RPMI7951 (cell line): ENCODE data around the gene MSX1. TPM values are rescaled to one million over a fixed set of nuclear protein-coding genes. Genes with fewer than 3 reads are reported as not detected.
A peak's percentile ranks its signal among the peaks of the same experiment; 100 is the strongest.
"Not testable (repeated sequence)": the region's sequence is repeated elsewhere in the genome, so short reads cannot be mapped to it uniquely, and the experiment has no call there.

ENCODE experiments used
- DNase-seq: peaks from one replicate; pipeline ENCODE4 v3.0.0-alpha.2; 2012; ENCODE audit warnings: low read depth
- total RNA-seq: library from RNA; depleted of rRNA; stranded (reverse); fragments of >200 nt; shearing (Covaris generic); gene quantifications from 2 replicates; pipeline ENCODE4 v1.2.3, GENCODE V29; 2014; rRNA removed

Gene MSX1
- 6.4 and 7.6 TPM in 2 replicates for total RNA-seq

- DNase-seq, result peak; percentile 83
These were observed at the start of gene MSX1 for GRCh38 chr4:4859325-4859798. MSX1 (plus strand) TSS chr4:4859665; CDS start chr4:4859900, 235 bp downstream.

- no peak for DNase-seq
These were observed 49.2 kb upstream of the MSX1 start for GRCh38 chr4:4810092-4810774.

GRCh38 chr4:4810778-4811177, 48.7 kb upstream of the MSX1 start:
- DNase-seq, result no peak

- DNase-seq, result no peak
These were observed 47.2 kb upstream of the MSX1 start for GRCh38 chr4:4812145-4812794.

GRCh38 chr4:4818415-4819212, 40.9 kb upstream of the MSX1 start:
- DNase-seq, result no peak

GRCh38 chr4:4819213-4819606, 40.3 kb upstream of the MSX1 start:
- no peak for DNase-seq

- no peak for DNase-seq
These were observed 39.2 kb upstream of the MSX1 start for GRCh38 chr4:4820261-4820660.

- DNase-seq, result no peak
These were observed 38.7 kb upstream of the MSX1 start for GRCh38 chr4:4820739-4821138.

GRCh38 chr4:4821577-4821976, 37.9 kb upstream of the MSX1 start:
- DNase-seq, result no peak

GRCh38 chr4:4822286-4822685, 37.2 kb upstream of the MSX1 start:
- not testable (repeated sequence) for DNase-seq

GRCh38 chr4:4823621-4824162, 35.8 kb upstream of the MSX1 start:
- DNase-seq, result no peak

- no peak for DNase-seq
These were observed 35.2 kb upstream of the MSX1 start for GRCh38 chr4:4824232-4824631.

- no peak for DNase-seq
These were observed 34.0 kb upstream of the MSX1 start for GRCh38 chr4:4825431-4825830.

- no peak for DNase-seq
These were observed 29.6 kb upstream of the MSX1 start for GRCh38 chr4:4829837-4830236.

GRCh38 chr4:4831266-4831665, 28.2 kb upstream of the MSX1 start:
- no peak for DNase-seq

- DNase-seq, result no peak
These were observed 27.6 kb upstream of the MSX1 start for GRCh38 chr4:4831825-4832224.

- no peak for DNase-seq
These were observed 23.4 kb upstream of the MSX1 start for GRCh38 chr4:4836044-4836443.

GRCh38 chr4:4837316-4837715, 22.1 kb upstream of the MSX1 start:
- DNase-seq, result no peak

- DNase-seq, result no peak
These were observed 21.2 kb upstream of the MSX1 start for GRCh38 chr4:4838051-4838935.

- no peak for DNase-seq
These were observed 20.3 kb upstream of the MSX1 start for GRCh38 chr4:4838936-4839810.
